Dedifferentiated amniotic fluid mesenchymal stem cell (primary cell): ENCODE data around the gene PLEKHA7.

Experiments
- DNase-seq: peaks from one replicate; pipeline ENCODE4 v3.0.0-alpha.2; 2016; ENCODE audit errors: extremely low spot score

PLEKHA7 gene

DNA sequence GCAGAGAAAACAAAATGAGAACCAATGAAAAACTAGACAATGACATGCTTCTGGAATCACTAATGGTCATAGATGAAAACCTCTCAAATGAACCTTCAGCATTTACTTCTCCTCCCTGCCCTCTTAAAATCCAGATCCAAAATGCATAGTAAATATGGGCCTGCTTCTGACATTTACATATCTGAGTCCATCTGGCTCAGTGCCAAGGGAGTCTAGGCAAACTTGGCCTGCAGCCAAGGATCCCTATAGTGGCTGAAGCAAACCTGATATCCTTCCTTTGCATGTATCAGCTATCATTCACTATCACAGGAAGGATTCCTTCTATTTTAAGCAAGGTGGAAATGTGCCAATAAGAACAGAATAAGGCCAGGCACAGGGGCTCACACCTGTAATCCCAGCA, 170.9 kb downstream of the PLEKHA7 start:
- DNase-seq, result no peak

DNA sequence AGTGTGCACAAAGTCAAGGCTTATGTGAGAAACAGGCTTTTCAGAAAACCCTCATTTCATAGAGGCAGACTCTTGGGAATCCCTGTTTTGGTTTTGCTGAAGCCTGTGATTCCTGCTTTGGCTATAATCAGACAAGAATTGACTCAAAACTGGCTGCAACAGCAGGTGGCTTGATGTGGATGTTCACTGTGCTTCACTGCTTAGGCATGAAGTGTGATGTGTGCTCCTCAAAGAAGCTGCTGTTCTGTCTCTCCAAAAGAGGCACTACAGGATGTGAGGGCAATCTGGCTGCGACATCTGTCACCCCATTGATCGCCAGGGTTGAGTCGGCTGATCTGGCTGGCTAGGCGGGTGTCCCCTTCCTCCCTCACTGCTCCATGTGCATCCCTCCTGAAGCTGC, 172.2 kb downstream of the PLEKHA7 start:
- DNase-seq, result no peak

DNA sequence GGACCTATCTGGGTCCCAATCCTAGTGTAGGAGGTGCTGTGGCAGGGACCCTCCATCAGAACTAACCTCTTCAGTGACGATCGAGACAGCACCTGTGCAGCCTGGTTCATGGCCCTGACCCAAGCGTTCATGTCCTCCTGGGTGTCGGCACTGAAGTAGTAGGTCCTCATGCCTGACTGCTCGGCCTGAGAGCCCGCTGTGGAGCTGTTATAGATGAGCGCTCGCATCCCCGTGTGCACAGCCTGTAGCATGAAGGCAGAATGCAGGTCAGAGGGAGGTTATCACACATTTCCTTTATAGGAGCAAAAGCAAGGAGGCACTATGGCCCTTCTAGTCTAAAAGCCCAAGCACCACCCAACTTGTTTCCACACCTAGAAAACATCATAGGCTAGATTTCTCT, 172.7 kb downstream of the PLEKHA7 start:
- no peak for DNase-seq

GRCh38 chr11:16840951-16841350, 173.3 kb downstream of the PLEKHA7 start:
- DNase-seq, result no peak

DNA sequence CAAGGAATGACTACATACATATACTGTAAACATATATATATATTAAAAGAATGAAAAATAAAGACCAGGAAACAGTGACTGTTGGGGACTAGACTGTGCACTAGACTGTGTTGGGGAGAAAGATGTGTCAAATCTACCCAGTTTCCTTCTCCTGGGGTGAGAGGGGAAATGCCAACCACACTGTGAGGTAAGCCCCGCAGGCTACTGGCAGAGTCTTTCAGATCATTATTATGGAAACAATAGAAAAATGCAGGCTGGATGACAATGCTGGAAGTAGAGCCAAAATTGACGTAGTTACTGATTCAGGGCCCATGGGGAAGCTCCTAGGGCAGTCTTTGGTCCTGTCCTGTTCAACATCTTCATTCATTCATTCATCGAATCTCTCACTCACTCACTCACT, 174.4 kb downstream of the PLEKHA7 start:
- no peak for DNase-seq

GRCh38 chr11:16834384-16834783, 179.8 kb downstream of the PLEKHA7 start:
- DNase-seq, result no peak

- no peak for DNase-seq
Observed at GRCh38 chr11:16833026-16833425, 181.2 kb downstream of the PLEKHA7 start.

- no peak for DNase-seq
Observed at GRCh38 chr11:16832193-16832539, 182.0 kb downstream of the PLEKHA7 start.

- no peak for DNase-seq
Observed at GRCh38 chr11:16831316-16832192, 182.7 kb downstream of the PLEKHA7 start.

DNA sequence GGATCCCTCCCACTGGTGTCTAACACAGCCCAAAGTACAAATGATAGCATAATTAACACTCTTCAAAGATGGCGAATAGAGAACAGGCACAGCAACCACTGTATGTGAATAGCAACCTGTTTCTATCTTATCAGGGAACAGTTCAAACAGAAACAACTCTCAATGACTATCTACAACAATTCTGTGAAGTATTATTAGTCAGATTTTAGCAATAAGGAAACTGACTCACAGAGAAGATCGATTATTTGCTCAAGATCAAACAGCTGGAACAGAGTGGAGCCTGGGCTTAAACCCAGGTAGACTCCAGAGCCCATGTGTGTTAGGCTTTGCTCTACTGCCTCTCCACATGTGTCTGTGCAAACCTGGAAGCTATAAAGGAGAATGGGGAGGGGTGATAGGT, 187.1 kb downstream of the PLEKHA7 start:
- no peak for DNase-seq

DNA sequence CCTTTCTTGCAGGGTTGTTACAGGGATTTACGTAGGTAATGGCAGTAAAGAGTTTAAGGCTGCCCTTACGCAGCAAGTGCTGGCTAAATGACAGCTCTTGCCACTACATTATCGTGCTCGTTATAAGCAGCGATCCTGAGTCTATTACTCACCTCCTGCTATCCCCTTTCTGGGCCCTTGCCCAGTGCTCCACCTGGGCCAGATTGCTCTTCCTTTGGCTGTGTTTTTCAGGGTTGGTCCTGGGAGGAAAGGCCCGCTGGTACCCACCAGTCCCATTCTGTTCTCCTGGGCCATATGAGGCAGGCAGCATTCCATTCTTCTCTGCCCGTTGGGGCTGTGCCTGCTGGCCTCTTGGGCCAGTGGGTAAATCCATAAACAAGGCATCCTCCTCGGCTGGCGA, 188.2 kb downstream of the PLEKHA7 start:
- no peak for DNase-seq

DNA sequence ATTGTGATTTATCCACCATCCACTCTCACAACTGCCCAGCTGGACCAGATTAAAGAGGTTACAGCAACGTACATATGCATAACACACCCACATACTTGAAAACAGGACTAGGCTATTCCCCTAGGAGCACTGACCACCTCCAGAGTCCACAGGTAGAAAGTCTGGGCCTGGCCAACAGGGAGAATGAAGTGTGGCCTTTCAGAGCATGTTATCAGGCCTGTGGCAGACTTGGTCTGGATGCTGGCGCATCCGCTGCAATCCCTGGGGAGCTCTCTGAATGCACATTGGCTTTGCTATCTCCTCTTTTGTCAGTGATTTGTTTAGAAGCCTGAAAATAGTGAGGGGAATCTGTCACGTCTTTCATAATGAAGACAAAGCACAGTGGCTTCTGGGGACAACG, 189.1 kb downstream of the PLEKHA7 start:
- DNase-seq, result no peak

DNA sequence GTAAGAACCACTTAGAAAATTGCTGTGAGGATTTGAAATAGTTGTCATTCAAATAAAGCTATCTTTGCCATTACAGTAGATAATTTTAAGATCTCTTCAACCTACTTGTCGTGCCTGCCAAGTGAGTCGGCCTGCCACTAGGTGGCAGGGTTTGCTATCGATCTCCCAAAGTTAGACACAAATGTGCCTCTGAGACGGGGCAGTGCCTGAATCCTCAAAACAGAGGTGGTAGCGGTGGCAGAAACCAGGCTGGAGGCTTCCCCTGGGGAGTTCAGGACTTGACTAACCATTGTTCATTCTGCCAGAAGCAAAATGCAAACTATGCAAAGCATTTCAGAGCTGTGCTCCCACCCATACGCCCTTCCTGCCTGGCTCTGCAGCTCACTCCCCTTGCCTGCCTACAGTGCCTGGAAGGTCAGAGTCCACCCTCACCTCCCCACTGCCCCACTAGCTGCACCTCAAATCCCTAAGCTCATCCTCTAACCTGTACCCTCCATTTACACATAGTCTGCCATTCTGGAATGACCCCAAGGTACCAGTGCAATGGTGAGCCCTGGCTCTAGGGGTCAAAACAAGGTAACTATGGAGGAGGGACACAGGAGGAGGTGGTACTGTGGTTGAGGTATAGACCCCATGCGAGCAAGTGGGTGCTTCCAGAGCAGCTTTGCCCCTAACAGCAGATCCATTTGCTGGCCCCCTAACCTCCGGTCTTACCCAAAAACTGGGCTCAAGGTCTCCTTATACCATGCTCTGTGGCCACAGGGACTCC, 193.7 kb downstream of the PLEKHA7 start:
- DNase-seq, result peak; percentile 62

DNA sequence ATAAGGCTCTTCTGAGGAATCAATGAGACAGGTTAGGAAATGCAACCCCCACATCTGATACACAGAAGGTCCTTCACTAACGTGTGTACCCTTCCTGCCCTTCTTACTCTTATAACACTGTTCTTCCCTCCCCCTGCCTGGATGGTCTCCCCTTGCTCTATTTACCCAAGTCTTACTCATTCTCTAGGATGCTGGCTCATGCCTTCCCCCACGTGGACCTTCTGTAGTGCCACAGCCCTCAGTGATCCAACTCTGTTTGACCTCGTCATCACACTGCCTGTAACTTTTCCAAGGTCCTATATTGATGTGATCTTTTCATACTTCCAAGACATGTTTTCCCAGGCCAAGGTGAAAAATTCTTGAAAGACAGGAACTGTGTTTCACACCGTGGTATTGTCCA, 195.9 kb downstream of the PLEKHA7 start:
- no peak for DNase-seq

DNA sequence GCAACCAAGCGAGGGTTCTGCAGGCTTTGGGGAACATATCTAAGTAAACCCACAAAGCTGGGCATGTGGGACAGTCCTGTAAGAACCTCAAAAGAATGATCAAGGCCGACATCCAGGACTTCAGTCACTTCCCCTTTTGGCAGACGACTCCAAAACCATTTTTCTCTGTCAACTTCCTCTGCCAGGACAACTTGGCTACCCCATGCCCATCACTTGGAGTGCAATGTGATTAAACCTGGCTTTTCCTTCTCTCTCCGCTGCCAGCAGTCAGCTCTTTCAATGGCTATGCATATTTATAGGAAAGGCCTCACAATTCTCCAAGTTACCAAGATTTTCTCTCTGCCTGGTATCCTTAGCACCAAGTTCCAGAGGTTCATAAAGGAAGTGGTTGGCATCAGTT, 196.9 kb downstream of the PLEKHA7 start:
- DNase-seq, result no peak

DNA sequence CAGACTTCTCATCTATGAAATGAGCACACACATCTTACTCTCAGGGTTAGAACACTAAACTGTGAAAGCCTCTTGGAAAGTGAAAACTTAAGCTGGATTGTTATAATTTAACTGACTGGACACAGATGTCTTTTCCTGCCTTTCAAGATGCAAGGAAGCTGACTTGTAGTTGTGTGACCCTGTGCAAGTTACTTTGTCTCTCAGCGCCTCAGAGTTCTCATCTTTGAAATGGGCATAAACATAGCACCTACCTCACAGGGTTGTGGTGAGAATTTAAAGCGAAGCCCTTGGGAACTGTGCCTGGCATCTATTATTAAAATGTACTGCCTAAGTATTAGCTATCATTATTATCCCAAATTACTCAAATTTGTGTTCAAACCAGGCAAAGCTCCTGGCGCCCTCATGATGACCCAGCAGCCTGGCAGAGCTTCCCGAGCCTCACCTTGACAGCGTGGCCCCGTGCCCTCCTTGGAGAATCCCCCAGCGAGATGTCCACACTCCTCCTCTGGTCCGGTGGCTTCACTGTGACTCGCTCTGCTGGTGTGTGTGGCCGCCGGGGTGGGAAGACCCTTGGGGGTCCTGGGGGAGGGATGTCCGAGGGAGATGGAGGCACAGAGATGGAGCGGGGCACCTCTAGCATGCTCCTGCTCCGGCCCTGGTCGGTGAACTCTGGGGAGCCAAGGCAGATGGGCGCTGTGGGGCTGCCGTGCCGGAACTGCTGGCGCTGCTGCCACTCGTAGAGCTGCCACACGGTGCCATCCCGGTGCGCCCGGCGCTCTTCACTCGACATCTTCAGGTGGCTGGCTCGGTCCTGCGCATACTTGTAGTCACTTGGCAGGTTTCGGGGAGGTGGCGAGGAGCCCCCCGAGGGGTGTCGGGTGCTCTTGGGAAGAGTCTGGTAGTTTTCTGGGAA, 197.6 kb downstream of the PLEKHA7 start:
- DNase-seq, result no peak

DNA sequence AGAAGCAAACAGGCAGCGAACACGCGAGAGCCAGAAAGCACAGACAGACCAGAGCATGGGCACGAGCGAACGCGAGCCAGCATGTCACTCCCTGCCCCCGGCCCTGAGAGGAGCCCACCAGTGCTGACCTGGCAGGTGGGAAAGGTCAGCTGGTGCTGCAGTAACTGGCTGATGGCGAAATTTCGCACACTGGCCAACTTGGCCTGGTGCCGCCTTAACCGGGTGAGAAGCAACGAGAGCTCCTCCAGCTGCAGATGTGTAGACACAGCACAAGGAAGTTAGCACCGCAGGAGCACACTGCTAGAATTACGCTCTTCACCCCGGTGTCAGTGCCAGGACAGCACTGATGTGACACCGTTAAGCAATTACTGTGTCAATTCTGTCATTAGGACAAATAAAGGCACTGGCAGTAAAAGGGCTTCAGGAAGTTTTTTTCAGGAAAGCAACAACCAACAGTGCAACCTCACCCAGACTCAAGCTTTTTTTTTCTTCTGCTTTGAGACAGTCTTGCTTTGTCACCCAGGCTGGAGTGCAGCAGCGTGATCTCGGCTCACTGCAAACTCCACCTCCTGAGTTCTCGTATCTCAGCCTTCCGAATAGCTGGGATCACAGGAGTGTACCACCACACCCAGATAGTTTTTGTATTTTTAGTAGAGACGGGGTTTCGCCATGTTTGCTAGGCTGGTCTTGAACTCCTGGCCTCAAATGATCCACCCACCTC, 199.0 kb downstream of the PLEKHA7 start:
- DNase-seq, result no peak

- DNase-seq, result no peak
Observed at GRCh38 chr11:16814410-16815046, 199.7 kb downstream of the PLEKHA7 start.

DNA sequence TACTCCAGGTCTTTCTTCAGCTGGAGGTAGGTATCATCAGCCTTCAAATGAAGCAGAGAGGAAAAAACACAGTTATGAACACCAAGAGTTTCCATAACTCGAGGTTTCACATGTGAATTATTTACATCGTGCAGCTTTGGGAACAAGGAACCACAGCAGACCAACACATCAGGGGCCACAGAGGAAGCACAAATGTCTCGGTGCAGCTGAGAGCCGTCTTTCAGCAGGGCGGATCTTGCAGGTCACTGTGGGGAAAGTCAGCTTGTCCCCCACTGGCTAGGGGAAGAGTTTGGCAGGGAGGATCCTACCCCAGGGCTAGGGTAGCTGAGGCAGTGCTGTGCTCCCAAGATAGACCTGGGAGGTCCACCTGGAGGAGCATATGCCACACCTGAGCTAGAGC, 201.1 kb downstream of the PLEKHA7 start:
- DNase-seq, result no peak

- DNase-seq, result no peak
Observed at GRCh38 chr11:16812274-16812673, 201.9 kb downstream of the PLEKHA7 start.
